Pancreas (tissue), 10 donors: ENCODE data around the gene SH3RF2. TPM values are rescaled to one million over a fixed set of nuclear protein-coding genes. Genes with fewer than 3 reads are reported as not detected.

Experiments used
- ATAC-seq, 4 donors: fragments of 200-7000 bp; cut with Tn5 transposase; one replicate each; pipeline versions ENCODE4 v1.8.0 to v1.9.1; 2020; ENCODE audit warnings: mild to moderate bottlenecking in 4 of 4, moderate library complexity in 4 of 4
- DNase-seq, 6 donors: peaks; one replicate each; pipeline ENCODE4 v3.0.0-alpha.2; 2020
- FAIRE-seq: peaks from 2 replicates; lab custom pipeline; 2012; peaks lifted over from hg19 to GRCh38; lab: Jason Lieb, UNC
- H3K27ac ChIP-seq, 4 donors: fragments of 200-600 bp; sonication (generic); 1 replicate in 3 of 4; 2 replicates in 1 of 4; pipeline versions ENCODE4 v1.5.0 to v1.8.0; 2020
- H3K27me3 ChIP-seq, 4 donors: fragments of 200-600 bp; one replicate each; pipeline ENCODE4 v1.8.0; 2021
- H3K36me3 ChIP-seq, 3 donors: fragments of 200-600 bp; sonication (generic) in 1 of 3; one replicate each; pipeline versions ENCODE4 v1.5.0 to v1.8.0; 2020 to 2021
- H3K4me1 ChIP-seq, 3 donors: fragments of 200-600 bp; one replicate each; pipeline ENCODE4 v1.8.0; 2021
- H3K4me3 ChIP-seq, 4 donors: fragments of 200-600 bp; sonication (generic) in 2 of 4; one replicate each; pipeline versions ENCODE4 v1.5.0 to v1.8.0; 2020 to 2021
- H3K9me3 ChIP-seq, 4 donors: fragments of 200-600 bp; one replicate each; pipeline ENCODE4 v1.8.0; 2021
- WGBS, 2 donors: extraction: QIAGEN DNeasy Blood & Tissue Kit; methylation state at CpG; one replicate each; pipeline ENCODE4 v1.1.7; 2013; 5-methylcytosine and 5-hydroxymethylcytosine counted together
- intact Hi-C, 3 donors: fragments of 100-400 bp; cut with DNase I; formaldehyde crosslinking; loops; one replicate each; pipeline versions ENCODE4 v1.11.1 to v1.14.2; 2022
- polyA plus RNA-seq, 2 donors: library from polyadenylated mRNA; stranded (reverse); fragments of 200-250 nt; gene quantifications; one replicate each; pipeline ENCODE4 v1.2.3, GENCODE V29; 2013
- total RNA-seq, 6 donors: library from RNA; stranded (reverse); fragmentation: NEBNext Ultra II Directional in 4 of 6; extraction: Animal tissue kit (Norgen Biotek cat#: 25700) in 4 of 6; gene quantifications; one replicate each; pipeline versions ENCODE4 v1.2.1 to v1.2.4, GENCODE V29; 2021 to 2023
- TF ChIP-seq, protein P1 (sequence below), 4 donors: fragments of 200-600 bp; sonication (generic) in 3 of 4; IDR thresholded peaks; one replicate each; pipeline versions ENCODE4 v1.5.0 to v1.8.0; 2021; ENCODE audit warnings: antibody characterized with exemption in 4 of 4
- donor health status: healthy with polysubstance abuse.
- donor health status: DM: no; HTN: no; CAD: no; lungs with moderate emphysema.
- donor health status: DM: no; HTN: no; CAD: no.
- donor health status: control.
- donor health status: control.
- donor health status: Bipolar disorder and iron deficiency.
- donor health status: DM: yes; HTN: yes; CAD: no.
- donor health status: DM: no; HTN: no; CAD: no.
- donor health status: DM: no; HTN: no; CAD: no.
- donor health status: DM: yes; HTN: yes; CAD: no.

SH3RF2 gene
- total and polyA plus RNA-seq, 8 donors, result 6.3 to 22.4 (median 12.8) TPM

DNA sequence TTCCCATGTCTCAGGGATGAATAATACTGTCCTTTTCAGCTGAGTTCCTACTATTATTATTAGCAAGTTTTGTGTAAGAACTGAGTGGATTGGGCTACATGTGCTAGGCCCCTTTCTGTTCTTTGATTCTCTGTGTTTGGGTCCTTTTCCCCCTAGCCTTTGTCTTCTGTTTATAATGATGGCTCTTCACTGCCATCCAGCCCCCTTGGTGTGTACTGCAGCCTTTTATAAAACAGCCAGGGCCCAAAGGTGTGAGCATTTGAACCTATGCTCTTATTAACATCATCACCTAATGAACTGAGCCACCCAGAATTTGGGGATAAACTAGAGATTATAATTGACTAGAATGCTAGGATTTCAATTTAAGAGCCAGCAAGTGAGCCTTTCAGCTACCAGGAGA lies 116.4 kb downstream of the SH3RF2 start:
- no peak for DNase-seq
- H3K27me3 ChIP-seq, result no peaks in the 10 kb centered on the region
- no peak overlapping the region for H3K4me3 ChIP-seq
- H3K4me1 ChIP-seq, result no peaks in the 10 kb centered on the region
- H3K27ac ChIP-seq, result no peak overlapping the region
- peaks cover 0 to 8% (median 0%) of the 10 kb centered on the region in 3 donors for H3K36me3 ChIP-seq
- ATAC-seq, result no peak
- intact Hi-C loops, result loop anchor here in 1 of 3 donors (10.0 kb wide), 1 partner anchor 368 kb away; no protein-coding TSS in a partner anchor
- TF ChIP-seq, protein P1, sequence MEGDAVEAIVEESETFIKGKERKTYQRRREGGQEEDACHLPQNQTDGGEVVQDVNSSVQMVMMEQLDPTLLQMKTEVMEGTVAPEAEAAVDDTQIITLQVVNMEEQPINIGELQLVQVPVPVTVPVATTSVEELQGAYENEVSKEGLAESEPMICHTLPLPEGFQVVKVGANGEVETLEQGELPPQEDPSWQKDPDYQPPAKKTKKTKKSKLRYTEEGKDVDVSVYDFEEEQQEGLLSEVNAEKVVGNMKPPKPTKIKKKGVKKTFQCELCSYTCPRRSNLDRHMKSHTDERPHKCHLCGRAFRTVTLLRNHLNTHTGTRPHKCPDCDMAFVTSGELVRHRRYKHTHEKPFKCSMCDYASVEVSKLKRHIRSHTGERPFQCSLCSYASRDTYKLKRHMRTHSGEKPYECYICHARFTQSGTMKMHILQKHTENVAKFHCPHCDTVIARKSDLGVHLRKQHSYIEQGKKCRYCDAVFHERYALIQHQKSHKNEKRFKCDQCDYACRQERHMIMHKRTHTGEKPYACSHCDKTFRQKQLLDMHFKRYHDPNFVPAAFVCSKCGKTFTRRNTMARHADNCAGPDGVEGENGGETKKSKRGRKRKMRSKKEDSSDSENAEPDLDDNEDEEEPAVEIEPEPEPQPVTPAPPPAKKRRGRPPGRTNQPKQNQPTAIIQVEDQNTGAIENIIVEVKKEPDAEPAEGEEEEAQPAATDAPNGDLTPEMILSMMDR (IDR thresholded peaks at IDR 0.05), result no peak
- no peaks in the 10 kb centered on the region for H3K9me3 ChIP-seq
- no peak for FAIRE-seq

GRCh38 chr5:146055432-146055831 lies 119.1 kb downstream of the SH3RF2 start:
- intact Hi-C loops, result loop anchor here in 1 of 3 donors (10.0 kb wide), 1 partner anchor 371 kb away; no protein-coding TSS in a partner anchor
- TF ChIP-seq, protein P1 (IDR thresholded peaks at IDR 0.05), result no peak
- ATAC-seq, result no peak
- Histone ChIP-seq H3K27ac (no peak overlapping the region), H3K4me3 (no peak overlapping the region), H3K4me1 (no peaks in the 10 kb centered on the region), H3K27me3 (no peaks in the 10 kb centered on the region), H3K9me3 (no peaks in the 10 kb centered on the region), H3K36me3 (peaks cover 0 to 12% (median 0%) of the 10 kb centered on the region in 3 donors)
- 79 to 82% methylated on average over 2 of the region's 2 CpGs for WGBS, 2 donors
- FAIRE-seq, result no peak
- DNase-seq, result no peak

- no peak for FAIRE-seq
- intact Hi-C loops, result loop anchor here in 1 of 3 donors (10.0 kb wide), 1 partner anchor 375 kb away; no protein-coding TSS in a partner anchor
- H3K36me3 ChIP-seq, result peaks cover 0 to 20% (median 0%) of the 10 kb centered on the region in 3 donors
- H3K4me3 ChIP-seq, result no peak overlapping the region
- H3K9me3 ChIP-seq, result no peaks in the 10 kb centered on the region
- no peaks in the 10 kb centered on the region for H3K27me3 ChIP-seq
- no peak for ATAC-seq
- no peak overlapping the region for H3K27ac ChIP-seq
- WGBS, 2 donors, result 84 to 90% methylated on average over 22 of the region's 22 CpGs
- DNase-seq, result no peak
- TF ChIP-seq, protein P1 (IDR thresholded peaks at IDR 0.05), result no peak
- H3K4me1 ChIP-seq, result no peaks in the 10 kb centered on the region
These were observed 123.3 kb downstream of the SH3RF2 start for GRCh38 chr5:146059460-146060220.

GRCh38 chr5:146060221-146060585 lies 123.8 kb downstream of the SH3RF2 start:
- intact Hi-C loops, result no loop called here
- TF ChIP-seq, protein P1 (IDR thresholded peaks at IDR 0.05), result no peak
- H3K9me3 ChIP-seq, result no peaks in the 10 kb centered on the region
- DNase-seq, result no peak
- WGBS, 2 donors, result 95 to 96% methylated on average over 5 of the region's 5 CpGs
- ATAC-seq, result no peak
- peaks cover 0 to 20% (median 0%) of the 10 kb centered on the region in 3 donors for H3K36me3 ChIP-seq
- no peaks in the 10 kb centered on the region for H3K27me3 ChIP-seq
- no peaks in the 10 kb centered on the region for H3K4me1 ChIP-seq
- no peak overlapping the region for H3K4me3 ChIP-seq
- FAIRE-seq, result no peak
- no peak overlapping the region for H3K27ac ChIP-seq

- Histone ChIP-seq H3K27ac (no peak overlapping the region), H3K27me3 (no peaks in the 10 kb centered on the region), H3K4me3 (no peak overlapping the region), H3K4me1 (no peaks in the 10 kb centered on the region), H3K9me3 (no peaks in the 10 kb centered on the region), H3K36me3 (peaks cover 0 to 11% (median 0%) of the 10 kb centered on the region in 3 donors)
- intact Hi-C loops, result no loop called here
- DNase-seq (no peak), ATAC-seq (no peak), FAIRE-seq (no peak)
- 97% methylated on average over 8 of the region's 8 CpGs for WGBS, 2 donors
- TF ChIP-seq, protein P1 (IDR thresholded peaks at IDR 0.05), result no peak
These were observed 130.6 kb downstream of the SH3RF2 start for GRCh38 chr5:146066968-146067367.
